Mucosa of descending colon (tissue), 3 donors: ENCODE measurements around the gene SMAD1. TPM values are rescaled to one million over a fixed set of nuclear protein-coding genes. Genes with fewer than 3 reads are reported as not detected.
"Not testable (repeated sequence)": the region's sequence is repeated elsewhere in the genome, so short reads cannot be mapped to it uniquely, and the experiment has no call there.

ENCODE experiments used
- ATAC-seq: fragments of 200-7000 bp; cut with Tn5 transposase; one replicate; pipeline ENCODE4 v1.9.1; 2020; ENCODE audit warnings: mild to moderate bottlenecking, moderate library complexity
- DNase-seq, 3 donors: peaks; one replicate each; pipeline ENCODE4 v3.0.0-alpha.2; 2020
- H3K36me3 ChIP-seq: fragments of 200-600 bp; one replicate; pipeline ENCODE4 v1.8.0; 2021; ENCODE audit warnings: low read depth, mild to moderate bottlenecking
- H3K4me1 ChIP-seq: fragments of 200-600 bp; one replicate; pipeline ENCODE4 v1.8.0; 2021; ENCODE audit warnings: low read depth, mild to moderate bottlenecking
- H3K4me3 ChIP-seq: fragments of 200-600 bp; one replicate; pipeline ENCODE4 v1.8.0; 2021; ENCODE audit warnings: mild to moderate bottlenecking
- H3K9me3 ChIP-seq: fragments of 200-600 bp; one replicate; pipeline ENCODE4 v1.8.0; 2021; ENCODE audit warnings: mild to moderate bottlenecking
- CTCF ChIP-seq: fragments of 200-600 bp; IDR thresholded peaks from one replicate; pipeline ENCODE4 v1.8.0; 2022; ENCODE audit warnings: antibody characterized with exemption, mild to moderate bottlenecking
- intact Hi-C, 2 donors: fragments of 100-400 bp; cut with DNase I in 1 of 2; cut with micrococcal nuclease in 1 of 2; formaldehyde crosslinking; loops; one replicate each; pipeline versions ENCODE4 v1.11.0 to v1.11.1; 2022; cut with DNase I, micrococcal nuclease
- total RNA-seq, 3 donors: library from RNA; stranded (reverse); fragmentation: NEBNext Ultra II Directional in 2 of 3; extraction: Animal tissue kit (Norgen Biotek cat#: 25700) in 2 of 3; gene quantifications; one replicate each; pipeline versions ENCODE4 v1.2.1 to v1.2.4, GENCODE V29; 2021 to 2023
- donor health status: DM: no; HTN: no; CAD: no; lungs with moderate emphysema.
- donor health status: DM: no; HTN: no; CAD: no.
- donor health status: DM: no; HTN: yes; CAD: no.

SMAD1 gene
- total RNA-seq, 3 donors from 2014 or later, result 34.9 to 47.4 (median 39.3) TPM

DNA sequence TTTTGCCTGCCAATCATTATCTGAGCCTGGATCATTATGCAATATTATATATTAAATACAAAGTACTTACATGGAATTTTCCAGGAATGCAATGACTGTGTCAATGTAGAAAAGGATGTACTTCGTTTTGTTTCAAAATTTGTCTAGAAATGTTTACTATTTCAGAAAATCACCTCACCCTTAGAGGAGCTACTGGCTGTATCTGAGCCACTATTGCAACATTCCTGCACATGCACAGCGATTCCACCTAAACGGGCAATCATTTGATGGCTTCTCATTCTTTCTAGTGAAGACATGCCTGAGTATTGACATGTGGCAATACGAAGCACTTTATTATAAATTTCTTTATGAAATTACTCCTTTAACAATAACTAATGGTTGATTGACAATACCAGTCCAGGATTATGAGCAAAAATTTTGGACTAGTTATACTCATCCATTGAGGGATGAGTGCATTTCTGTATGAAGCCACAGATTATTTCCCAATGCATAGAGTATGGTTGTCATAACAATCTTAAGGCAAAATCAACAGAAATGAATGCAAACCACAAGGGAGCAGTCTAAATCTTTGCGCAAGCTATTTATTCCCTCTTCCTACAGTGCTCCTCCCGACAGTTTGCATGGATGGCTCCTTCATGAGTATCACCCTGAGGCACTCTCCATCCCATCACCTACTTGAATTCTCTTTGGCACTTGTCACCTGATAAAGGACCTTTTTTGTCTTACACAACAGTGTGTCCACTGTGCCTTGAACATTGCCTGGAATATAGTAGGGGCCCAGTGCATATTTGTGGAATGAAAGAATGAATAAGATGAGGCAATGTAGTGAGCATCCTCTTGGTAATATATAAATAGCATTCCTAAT lies 101.8 kb downstream of the SMAD1 start:
- intact Hi-C loops, result no loop called here
- DNase-seq, result no peak

DNA sequence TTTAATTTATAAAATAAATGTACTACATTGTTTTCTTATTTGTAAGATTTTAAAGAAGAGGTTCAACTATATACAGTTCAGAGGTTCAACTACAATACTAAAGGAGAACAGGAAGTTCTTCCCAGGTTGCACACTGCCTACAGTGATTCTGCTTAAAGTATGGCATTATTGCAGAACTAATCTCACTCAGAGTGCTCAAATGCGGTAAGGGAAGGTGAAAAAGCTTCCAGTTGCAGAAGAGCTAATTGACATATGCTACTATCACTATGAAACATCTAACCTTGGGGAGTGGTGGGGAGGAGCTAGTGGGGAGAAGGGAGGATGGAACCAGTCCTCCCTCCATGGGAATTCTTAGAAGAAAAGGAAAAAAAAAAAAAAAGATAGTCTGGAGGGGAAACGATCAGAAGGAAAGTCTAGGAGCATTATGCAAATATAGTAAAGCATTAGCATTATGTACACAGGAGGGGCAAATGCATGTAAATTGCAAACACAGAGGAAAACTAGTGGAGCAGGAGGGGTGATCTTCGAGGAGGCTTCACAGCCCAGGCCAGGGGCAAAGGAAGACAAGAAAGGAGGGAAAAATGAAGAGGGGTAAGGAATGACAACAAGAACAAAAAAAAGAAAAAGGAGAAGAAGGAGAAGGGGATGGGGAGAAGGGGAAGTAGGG lies 105.6 kb downstream of the SMAD1 start:
- intact Hi-C loops, result no loop called here
- H3K9me3 ChIP-seq, result no peaks in the 10 kb centered on the region
- no peaks in the 10 kb centered on the region for H3K4me1 ChIP-seq
- H3K36me3 ChIP-seq, result no peaks in the 10 kb centered on the region
- no peak for ATAC-seq
- TF ChIP-seq CTCF, result no peak
- no peak overlapping the region for H3K4me3 ChIP-seq
- no peak for DNase-seq

More for the DNA sequence above, 101.8 kb downstream of the SMAD1 start:
- no peak for ATAC-seq
- no peaks in the 10 kb centered on the region for H3K4me1 ChIP-seq
- no peaks in the 10 kb centered on the region for H3K36me3 ChIP-seq
- no peaks in the 10 kb centered on the region for H3K9me3 ChIP-seq
- H3K4me3 ChIP-seq, result no peak overlapping the region
- TF ChIP-seq CTCF, result no peak

GRCh38 chr4:145589381-145589780 lies 107.7 kb downstream of the SMAD1 start:
- H3K9me3 ChIP-seq, H3K36me3 ChIP-seq, H3K4me1 ChIP-seq, H3K4me3 ChIP-seq, intact Hi-C loops, ATAC-seq, DNase-seq: not testable (repeated sequence)

DNA sequence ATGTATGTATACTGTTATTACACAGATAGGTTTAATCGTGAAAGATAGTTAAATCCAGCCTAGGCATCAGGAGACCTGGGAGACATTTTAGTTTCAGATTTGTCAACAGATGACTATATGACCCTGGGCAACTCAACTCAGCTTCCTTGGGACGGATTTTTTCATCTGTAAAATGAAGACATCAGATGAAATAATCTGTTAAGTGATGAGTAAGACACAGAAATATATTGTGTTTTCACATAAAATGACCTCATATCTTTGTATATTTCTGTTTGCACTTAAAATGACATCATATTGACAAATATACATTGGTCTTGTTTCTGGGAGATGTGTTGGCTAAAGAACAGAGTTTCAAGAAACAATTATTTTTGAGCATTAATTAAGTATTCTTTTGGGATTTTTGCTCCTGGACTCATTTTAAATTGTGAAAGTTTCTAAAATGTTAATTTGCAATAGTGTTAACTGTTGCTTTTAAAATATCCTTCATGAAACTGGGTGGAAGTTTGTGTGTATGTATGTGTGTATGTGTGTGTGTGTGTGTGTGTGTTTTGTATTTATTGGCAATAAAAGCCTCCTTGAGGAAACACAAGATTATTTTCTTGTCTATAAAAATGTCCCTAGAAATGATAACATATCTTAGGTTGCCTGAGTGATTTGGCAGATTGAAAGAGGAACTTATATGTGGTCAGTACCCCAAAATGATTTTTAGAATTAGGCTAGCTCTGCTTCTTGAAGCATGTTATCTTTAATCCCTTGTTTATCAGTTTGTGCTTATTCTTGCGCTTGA lies 108.5 kb downstream of the SMAD1 start:
- DNase-seq (no peak), ATAC-seq (no peak)
- Histone ChIP-seq H3K4me3 (no peak overlapping the region), H3K4me1 (no peaks in the 10 kb centered on the region), H3K9me3 (no peaks in the 10 kb centered on the region), H3K36me3 (no peaks in the 10 kb centered on the region)
- intact Hi-C loops, result no loop called here
- TF ChIP-seq CTCF, result no peak

DNA sequence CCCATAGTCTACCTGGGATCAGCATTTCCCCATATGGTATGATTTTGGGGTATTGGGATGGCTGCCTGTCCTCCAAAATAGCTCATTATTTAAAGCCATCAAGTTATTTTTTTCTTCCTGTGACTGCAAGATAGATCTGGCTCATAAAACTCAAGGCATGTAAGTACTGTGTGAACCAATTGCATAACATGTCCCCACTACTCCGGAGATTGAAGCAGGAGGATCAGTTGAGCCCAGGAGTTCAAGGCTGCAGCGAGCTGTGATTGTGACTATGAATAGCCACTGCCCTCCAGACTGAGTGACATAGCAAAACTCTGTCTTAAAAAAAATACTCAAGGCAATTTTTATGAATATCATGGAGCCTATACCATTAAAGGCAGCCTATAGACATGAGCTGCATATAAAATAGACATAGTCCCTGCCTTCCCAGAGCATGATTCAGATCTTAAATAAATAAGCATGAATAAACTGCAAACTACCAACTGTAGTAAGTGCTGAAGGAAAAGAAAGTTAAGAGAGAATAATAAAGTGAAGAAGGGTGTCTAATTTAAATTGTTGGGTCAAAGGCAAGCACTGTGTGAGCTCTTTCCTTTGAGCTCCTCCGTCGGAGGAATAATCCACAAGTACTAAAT lies 120.6 kb downstream of the SMAD1 start:
- TF ChIP-seq CTCF, result no peak
- Histone ChIP-seq H3K4me1 (no peaks in the 10 kb centered on the region), H3K4me3 (no peak overlapping the region), H3K36me3 (no peaks in the 10 kb centered on the region), H3K9me3 (no peaks in the 10 kb centered on the region)
- DNase-seq (no peak), ATAC-seq (no peak)
- intact Hi-C loops, result loop anchor here in 1 of 2 donors (10.0 kb wide), 1 partner anchor 367 kb away; no protein-coding TSS in a partner anchor
